ENCODE data around the gene ALOX5.
"Not testable (repeated sequence)": the region's sequence is repeated elsewhere in the genome, so short reads cannot be mapped to it uniquely, and the experiment has no call there.

DNA sequence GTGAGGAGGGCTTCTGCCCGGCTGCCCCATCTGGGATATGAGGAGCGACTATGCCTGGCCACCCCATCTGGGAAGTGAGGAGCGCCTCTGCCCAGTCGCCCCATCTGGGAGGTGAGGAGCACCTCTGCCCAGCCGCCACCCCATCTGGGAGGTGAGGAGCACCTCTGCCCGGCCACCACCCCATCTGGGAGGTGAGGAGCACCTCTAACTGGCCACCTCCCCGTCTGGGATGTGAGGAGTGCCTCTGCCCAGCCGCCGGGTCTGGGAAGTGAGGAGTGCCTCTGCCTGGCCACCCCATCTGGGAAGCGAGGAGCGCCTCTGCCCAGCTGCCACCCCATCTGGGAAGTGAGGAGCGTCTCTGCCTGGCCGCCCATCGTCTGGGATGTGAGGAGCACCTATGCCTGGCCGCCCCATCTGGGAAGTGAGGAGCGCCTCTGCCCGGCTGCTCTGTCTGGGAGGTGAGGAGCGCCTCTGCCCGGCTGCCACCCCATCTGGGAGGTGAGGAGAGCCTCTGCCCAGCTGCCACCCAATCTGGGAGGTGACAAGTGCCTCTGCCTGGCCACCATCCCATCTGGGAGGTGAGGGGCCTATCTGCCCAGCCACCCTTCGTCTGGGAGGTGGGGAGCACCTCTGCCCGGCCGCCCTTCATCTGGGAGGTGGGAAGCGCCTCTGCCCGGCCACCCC is 27.2 kb upstream of the ALOX5 start:
- TF ChIP-seq, protein P1, sequence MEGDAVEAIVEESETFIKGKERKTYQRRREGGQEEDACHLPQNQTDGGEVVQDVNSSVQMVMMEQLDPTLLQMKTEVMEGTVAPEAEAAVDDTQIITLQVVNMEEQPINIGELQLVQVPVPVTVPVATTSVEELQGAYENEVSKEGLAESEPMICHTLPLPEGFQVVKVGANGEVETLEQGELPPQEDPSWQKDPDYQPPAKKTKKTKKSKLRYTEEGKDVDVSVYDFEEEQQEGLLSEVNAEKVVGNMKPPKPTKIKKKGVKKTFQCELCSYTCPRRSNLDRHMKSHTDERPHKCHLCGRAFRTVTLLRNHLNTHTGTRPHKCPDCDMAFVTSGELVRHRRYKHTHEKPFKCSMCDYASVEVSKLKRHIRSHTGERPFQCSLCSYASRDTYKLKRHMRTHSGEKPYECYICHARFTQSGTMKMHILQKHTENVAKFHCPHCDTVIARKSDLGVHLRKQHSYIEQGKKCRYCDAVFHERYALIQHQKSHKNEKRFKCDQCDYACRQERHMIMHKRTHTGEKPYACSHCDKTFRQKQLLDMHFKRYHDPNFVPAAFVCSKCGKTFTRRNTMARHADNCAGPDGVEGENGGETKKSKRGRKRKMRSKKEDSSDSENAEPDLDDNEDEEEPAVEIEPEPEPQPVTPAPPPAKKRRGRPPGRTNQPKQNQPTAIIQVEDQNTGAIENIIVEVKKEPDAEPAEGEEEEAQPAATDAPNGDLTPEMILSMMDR (IDR thresholded peaks at IDR 0.05), result not testable (repeated sequence)
- TF ChIP-seq EP300 (IDR thresholded peaks at IDR 0.05; ENCODE audit: low read depth), result not testable (repeated sequence)

All from transverse colon (tissue), 3 donors.